DND-41 (cell line): ENCODE results near the gene KLHL17.
A peak's percentile ranks its signal among the peaks of the same experiment; 100 is the strongest.
"Not testable (repeated sequence)": the region's sequence is repeated elsewhere in the genome, so short reads cannot be mapped to it uniquely, and the experiment has no call there.

Source experiments
- ATAC-seq: fragments of 200-7000 bp; cut with Tn5 transposase; 3 replicates; pipeline ENCODE4 v1.9.1; 2021; ENCODE audit warnings: low read depth; ENCODE audit not compliant: insufficient read depth
- DNase-seq: peaks from one replicate; pipeline ENCODE4 v3.0.0-alpha.2; 2020
- H2AFZ ChIP-seq: 2 replicates; pipeline ENCODE4 v1.6.0; 2012; ENCODE audit warnings: low read depth, low read length
- H3K27ac ChIP-seq: 2 replicates; pipeline ENCODE4 v1.5.1; 2012; ENCODE audit warnings: low read length, inconsistent platforms
- H3K27me3 ChIP-seq: fragments of 200-600 bp; sonication (generic); 2 replicates; pipeline ENCODE4 v1.6.0; 2012; ENCODE audit warnings: low read length, mild to moderate bottlenecking, inconsistent platforms; ENCODE audit not compliant: insufficient read depth, poor library complexity
- H3K36me3 ChIP-seq: 2 replicates; pipeline ENCODE4 v1.5.1; 2012; ENCODE audit warnings: low read length, inconsistent platforms; ENCODE audit not compliant: insufficient read depth
- H3K4me1 ChIP-seq: 2 replicates; pipeline ENCODE4 v1.5.1; 2012; ENCODE audit warnings: mild to moderate bottlenecking, low read length; ENCODE audit not compliant: insufficient read depth
- H3K4me2 ChIP-seq: 2 replicates; pipeline ENCODE4 v1.6.0; 2012; ENCODE audit warnings: mild to moderate bottlenecking, moderate library complexity, low read length, inconsistent platforms; ENCODE audit not compliant: insufficient read depth
- H3K4me3 ChIP-seq, 2 experiments: fragments of 200-600 bp in 1 of 2; shearing (Covaris generic) in 1 of 2; 2 replicates each; pipeline ENCODE4 v1.5.1; 2012 to 2016; ENCODE audit warnings: inconsistent platforms in 2 of 2, low read length in 2 of 2, mild to moderate bottlenecking in 2 of 2, low read depth in 1 of 2, moderate library complexity in 1 of 2
- H3K79me2 ChIP-seq: 2 replicates; pipeline ENCODE4 v1.6.0; 2012; ENCODE audit warnings: low read length, inconsistent platforms; ENCODE audit not compliant: insufficient read depth
- H3K9ac ChIP-seq: 2 replicates; pipeline ENCODE4 v1.6.0; 2012; ENCODE audit warnings: low read depth, mild to moderate bottlenecking, inconsistent platforms, low read length, moderate library complexity
- H3K9me3 ChIP-seq: 2 replicates; pipeline ENCODE4 v1.5.1; 2012; ENCODE audit warnings: low read length, moderate library complexity, mild to moderate bottlenecking, inconsistent platforms; ENCODE audit not compliant: insufficient read depth, severe bottlenecking
- H4K20me1 ChIP-seq: 2 replicates; pipeline ENCODE4 v1.6.0; 2012; ENCODE audit warnings: low read length; ENCODE audit not compliant: insufficient read depth
- EZH2 ChIP-seq: IDR thresholded peaks from 3 replicates; pipeline ENCODE4 v1.6.1; 2012; ENCODE audit warnings: borderline replicate concordance, low read depth, mild to moderate bottlenecking, moderate library complexity, low read length, inconsistent platforms; ENCODE audit not compliant: severe bottlenecking
- TF ChIP-seq, protein P1 (sequence below): IDR thresholded peaks from 2 replicates; pipeline ENCODE4 v1.5.1; 2012; ENCODE audit warnings: borderline replicate concordance, low read length, moderate library complexity, mild to moderate bottlenecking; ENCODE audit not compliant: poor library complexity, severe bottlenecking; ENCODE audit errors: extremely low read depth

Gene KLHL17

GRCh38 chr1:1005774-1006304 lies 45.5 kb downstream of the KLHL17 start:
- no peak overlapping the region for H3K27ac ChIP-seq
- H3K4me3 ChIP-seq, result no peak overlapping the region
- no peak overlapping the region for H3K4me2 ChIP-seq
- no peaks in the 10 kb centered on the region for H3K4me1 ChIP-seq
- ATAC-seq, result no peak
- peaks cover 12% of the 10 kb centered on the region for H4K20me1 ChIP-seq
- no peak overlapping the region for H3K9ac ChIP-seq
- H2AFZ ChIP-seq, result no peak overlapping the region
- H3K79me2 ChIP-seq, result no peaks in the 10 kb centered on the region
- no peak for TF ChIP-seq EZH2
- TF ChIP-seq, protein P1, sequence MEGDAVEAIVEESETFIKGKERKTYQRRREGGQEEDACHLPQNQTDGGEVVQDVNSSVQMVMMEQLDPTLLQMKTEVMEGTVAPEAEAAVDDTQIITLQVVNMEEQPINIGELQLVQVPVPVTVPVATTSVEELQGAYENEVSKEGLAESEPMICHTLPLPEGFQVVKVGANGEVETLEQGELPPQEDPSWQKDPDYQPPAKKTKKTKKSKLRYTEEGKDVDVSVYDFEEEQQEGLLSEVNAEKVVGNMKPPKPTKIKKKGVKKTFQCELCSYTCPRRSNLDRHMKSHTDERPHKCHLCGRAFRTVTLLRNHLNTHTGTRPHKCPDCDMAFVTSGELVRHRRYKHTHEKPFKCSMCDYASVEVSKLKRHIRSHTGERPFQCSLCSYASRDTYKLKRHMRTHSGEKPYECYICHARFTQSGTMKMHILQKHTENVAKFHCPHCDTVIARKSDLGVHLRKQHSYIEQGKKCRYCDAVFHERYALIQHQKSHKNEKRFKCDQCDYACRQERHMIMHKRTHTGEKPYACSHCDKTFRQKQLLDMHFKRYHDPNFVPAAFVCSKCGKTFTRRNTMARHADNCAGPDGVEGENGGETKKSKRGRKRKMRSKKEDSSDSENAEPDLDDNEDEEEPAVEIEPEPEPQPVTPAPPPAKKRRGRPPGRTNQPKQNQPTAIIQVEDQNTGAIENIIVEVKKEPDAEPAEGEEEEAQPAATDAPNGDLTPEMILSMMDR, result no peak
- H3K27me3 ChIP-seq, result peaks cover 35% of the 10 kb centered on the region
- H3K9me3 ChIP-seq, result no peaks in the 10 kb centered on the region
- H3K36me3 ChIP-seq, result no peaks in the 10 kb centered on the region
- DNase-seq, result no peak

GRCh38 chr1:1006305-1007159 lies 46.1 kb downstream of the KLHL17 start:
- TF ChIP-seq, protein P1, result no peak
- TF ChIP-seq EZH2, result no peak
- Histone ChIP-seq H3K36me3 (no peaks in the 10 kb centered on the region), H3K27me3 (peaks cover 32% of the 10 kb centered on the region), H3K9me3 (no peaks in the 10 kb centered on the region), H3K9ac (no peak overlapping the region), H3K4me3 (no peak overlapping the region), H3K4me1 (no peaks in the 10 kb centered on the region), H3K79me2 (no peaks in the 10 kb centered on the region), H3K4me2 (no peak overlapping the region), H3K27ac (no peak overlapping the region), H4K20me1 (peaks cover 12% of the 10 kb centered on the region), H2AFZ (no peak overlapping the region)
- DNase-seq (no peak), ATAC-seq (no peak)

GRCh38 chr1:1010131-1010530 lies 49.7 kb downstream of the KLHL17 start:
- H3K27ac ChIP-seq, H3K4me3 ChIP-seq, ATAC-seq, H3K27me3 ChIP-seq, H3K9ac ChIP-seq, DNase-seq, H2AFZ ChIP-seq, H3K9me3 ChIP-seq, H4K20me1 ChIP-seq, H3K4me2 ChIP-seq, H3K36me3 ChIP-seq: not testable (repeated sequence)
- peaks cover 25% of the 10 kb centered on the region for H3K4me1 ChIP-seq
- H3K79me2 ChIP-seq, result peaks cover 13% of the 10 kb centered on the region

GRCh38 chr1:1011396-1011949 lies 51.1 kb downstream of the KLHL17 start:
- TF ChIP-seq, protein P1, result no peak
- no peak for TF ChIP-seq EZH2
- no peak overlapping the region for H3K4me3 ChIP-seq
- ATAC-seq (no peak), DNase-seq (no peak)
- H3K9me3 ChIP-seq, result no peaks in the 10 kb centered on the region
- H4K20me1 ChIP-seq, result no peaks in the 10 kb centered on the region
- peaks cover 14% of the 10 kb centered on the region for H3K79me2 ChIP-seq
- no peak overlapping the region for H3K9ac ChIP-seq
- H3K4me1 ChIP-seq, result peaks cover 29% of the 10 kb centered on the region
- no peak overlapping the region for H3K4me2 ChIP-seq
- H3K27me3 ChIP-seq, result no peaks in the 10 kb centered on the region
- no peaks in the 10 kb centered on the region for H3K36me3 ChIP-seq
- no peak overlapping the region for H3K27ac ChIP-seq
- no peak overlapping the region for H2AFZ ChIP-seq

DNA sequence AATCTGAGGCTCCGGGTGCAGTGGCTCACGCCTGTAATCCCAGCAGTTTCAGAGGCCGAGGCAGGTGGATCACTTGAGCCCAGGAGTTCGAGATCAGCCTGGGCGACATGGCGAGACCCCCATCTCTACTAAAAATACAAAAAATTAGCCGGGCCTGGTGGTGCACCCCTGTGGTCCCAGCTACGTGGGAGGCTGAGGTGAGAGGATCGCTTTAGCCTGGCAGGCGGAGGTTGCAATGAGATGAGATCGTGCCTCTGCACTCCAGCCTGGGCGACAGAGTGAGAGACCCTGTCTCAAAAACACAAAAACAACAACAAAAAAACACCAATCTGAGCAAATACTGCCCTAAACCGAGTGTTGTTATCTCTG lies 52.3 kb downstream of the KLHL17 start:
- not testable (repeated sequence) for DNase-seq, H3K36me3 ChIP-seq, H3K9me3 ChIP-seq, H3K27me3 ChIP-seq, H4K20me1 ChIP-seq, ATAC-seq
- peak overlapping the region; percentile 55 to 81; a peak in 3 of 4 replicates for H3K4me3 ChIP-seq
- H3K79me2 ChIP-seq, result peaks cover 14% of the 10 kb centered on the region
- H3K27ac ChIP-seq, result peak overlapping the region; percentile 92
- peak overlapping the region; percentile 71 for H3K9ac ChIP-seq
- H3K4me1 ChIP-seq, result peaks cover 29% of the 10 kb centered on the region
- peak overlapping the region; percentile 90 for H3K4me2 ChIP-seq
- peak overlapping the region; percentile 76 for H2AFZ ChIP-seq
